CD4-positive, alpha-beta T cell treated with Interleukin-4 for 4 hours (primary cell): ENCODE data around the gene EXOC2.

Experiments
- DNase-seq: peaks from one replicate; pipeline ENCODE4 v3.0.0-alpha.2; 2020

Gene EXOC2

DNA sequence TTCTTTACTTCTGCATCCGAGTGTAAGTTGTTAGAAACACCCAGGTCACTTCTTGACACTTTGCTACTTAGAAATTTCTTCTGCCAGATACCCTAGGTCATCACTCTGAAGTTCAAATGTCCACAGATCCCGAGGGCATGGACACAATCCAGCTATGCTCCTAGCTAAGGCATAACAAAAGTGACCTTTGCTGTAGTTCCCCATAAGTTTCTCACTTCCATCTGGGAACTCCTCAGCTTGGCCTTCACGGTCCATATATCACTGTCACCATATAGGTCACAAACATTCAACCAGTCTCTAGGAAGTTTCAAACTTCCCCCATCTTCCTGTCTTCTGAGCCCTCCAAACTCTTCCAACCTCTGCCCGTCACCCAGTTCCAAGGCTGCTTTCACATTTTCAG is 236.1 kb downstream of the EXOC2 start:
- DNase-seq: no peak

DNA sequence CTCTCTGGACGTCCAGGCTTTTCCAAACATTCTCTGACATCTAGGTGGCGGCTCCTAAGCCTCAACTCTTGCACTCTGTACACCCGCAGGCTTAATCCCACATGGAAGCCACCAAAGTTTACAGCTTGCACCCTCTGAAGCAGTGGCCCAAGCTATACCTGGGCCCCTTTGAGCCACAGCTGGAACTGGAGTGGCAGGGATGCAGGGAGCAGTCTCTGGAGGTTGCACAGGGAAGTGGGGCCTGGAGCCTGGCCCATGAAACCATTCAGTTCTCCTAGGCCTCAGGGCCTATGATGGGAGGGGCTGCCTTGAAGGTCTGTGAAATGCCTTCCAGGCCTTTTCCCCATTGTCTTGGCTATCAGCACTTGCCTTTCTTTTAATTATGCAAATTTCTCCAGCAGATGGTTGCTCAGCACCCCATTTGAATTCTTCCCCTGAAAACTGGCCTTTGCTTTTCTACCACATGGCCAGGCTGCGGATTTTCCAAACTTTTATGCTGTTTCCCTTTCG is 236.5 kb downstream of the EXOC2 start:
- DNase-seq: no peak

DNA sequence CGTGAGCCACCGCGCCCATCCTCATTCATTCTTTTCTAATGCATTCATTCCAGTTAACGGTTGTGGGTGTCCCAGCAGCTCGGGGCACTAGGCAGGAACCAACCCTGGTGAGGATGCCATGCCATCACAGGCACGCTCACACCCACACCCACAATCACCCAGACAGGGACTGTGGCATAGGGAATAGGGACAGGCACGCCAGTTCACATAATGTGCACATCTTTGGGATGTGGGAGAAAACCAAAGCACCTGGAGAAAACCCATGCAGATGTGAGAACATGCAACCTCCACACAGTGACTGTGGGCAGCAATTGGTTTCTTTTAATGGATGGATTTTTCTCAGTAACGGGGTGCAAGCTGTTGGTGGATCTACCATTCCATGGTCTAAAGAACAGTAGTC is 237.1 kb downstream of the EXOC2 start:
- no peak for DNase-seq

DNA sequence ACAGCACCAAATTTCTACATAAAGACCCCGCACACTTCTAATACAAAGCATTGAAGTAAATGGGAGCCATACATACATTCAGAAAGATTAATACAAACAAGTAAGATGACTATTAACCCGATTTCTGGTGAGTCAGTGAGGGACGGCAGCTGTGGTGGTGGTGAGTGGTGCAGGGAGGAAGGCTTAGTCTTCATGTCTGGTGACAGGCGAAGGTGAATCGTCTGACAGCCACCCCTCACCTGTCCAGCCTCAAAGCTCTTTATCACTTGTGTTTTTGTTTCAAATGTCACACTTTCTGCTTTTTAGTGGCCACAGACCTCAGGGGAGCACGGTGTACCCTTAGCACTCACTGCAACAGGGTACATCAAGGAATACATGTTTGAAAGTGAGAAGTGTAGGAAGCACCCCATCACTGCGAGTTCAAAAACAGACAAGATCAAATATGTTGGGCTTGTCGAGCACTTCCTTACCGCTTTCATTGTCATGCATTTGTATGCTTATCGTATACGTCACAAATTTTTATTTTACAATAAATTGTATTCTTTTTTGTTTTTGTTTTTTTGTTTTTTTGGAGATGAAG is 237.8 kb downstream of the EXOC2 start:
- peak; percentile 28 for DNase-seq

DNA sequence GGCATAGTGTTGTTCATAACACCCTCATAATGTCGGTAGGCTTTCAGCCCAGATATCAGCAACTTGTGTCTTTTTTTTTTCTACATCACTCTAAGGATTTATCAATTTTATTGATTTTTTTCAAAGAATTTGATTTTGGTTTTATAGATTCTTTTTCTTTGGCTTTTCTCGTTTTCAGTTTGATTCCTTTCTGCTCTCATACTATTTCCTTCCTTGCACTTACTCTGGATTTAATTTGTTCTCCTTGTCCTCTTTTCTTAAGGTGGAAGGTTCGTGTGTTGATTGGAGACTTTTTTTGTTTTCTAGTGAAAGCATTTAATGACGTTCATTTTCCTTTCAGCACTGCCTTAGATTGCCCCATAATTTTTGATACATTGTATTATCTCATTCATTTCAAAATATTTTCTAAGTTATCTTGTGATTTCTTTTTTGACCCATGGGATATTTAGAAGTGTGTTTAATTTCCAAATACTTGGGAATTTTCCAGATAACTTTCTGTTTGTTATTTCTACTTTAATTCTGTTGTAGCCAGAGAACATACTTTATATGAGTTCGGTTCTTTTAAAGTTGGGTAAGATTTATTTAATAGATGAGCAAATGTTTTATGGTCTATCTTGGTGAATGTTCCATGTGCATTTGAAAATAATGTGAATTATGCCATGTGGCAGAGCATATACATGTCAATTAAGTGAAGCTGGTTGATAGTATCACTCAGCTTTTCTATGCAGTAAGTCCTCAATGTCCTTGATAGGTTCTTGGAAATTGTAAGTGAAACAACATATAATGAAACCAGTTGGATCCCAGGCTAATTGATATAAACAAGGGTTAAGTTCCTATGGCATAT is 238.6 kb downstream of the EXOC2 start:
- no peak for DNase-seq

DNA sequence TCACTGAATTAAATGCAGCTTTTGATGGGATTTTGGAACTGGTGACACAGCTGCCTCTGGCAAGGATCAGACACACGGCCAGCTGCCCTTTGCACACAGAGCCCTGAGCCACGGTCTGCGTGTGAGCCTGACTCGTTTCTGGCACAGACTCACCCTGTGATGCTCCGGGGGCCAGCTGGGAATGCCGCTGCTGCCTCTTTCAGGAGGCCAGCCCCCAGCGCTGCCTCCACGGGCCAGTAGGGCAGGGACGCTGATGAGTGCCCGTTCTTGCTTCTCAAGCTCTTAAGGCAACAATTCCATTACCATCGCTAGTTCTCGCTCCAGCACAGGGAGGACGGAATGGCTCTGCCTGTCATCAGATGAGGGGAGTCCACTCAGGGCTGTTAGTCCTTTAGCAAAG is 239.8 kb downstream of the EXOC2 start:
- DNase-seq: no peak

DNA sequence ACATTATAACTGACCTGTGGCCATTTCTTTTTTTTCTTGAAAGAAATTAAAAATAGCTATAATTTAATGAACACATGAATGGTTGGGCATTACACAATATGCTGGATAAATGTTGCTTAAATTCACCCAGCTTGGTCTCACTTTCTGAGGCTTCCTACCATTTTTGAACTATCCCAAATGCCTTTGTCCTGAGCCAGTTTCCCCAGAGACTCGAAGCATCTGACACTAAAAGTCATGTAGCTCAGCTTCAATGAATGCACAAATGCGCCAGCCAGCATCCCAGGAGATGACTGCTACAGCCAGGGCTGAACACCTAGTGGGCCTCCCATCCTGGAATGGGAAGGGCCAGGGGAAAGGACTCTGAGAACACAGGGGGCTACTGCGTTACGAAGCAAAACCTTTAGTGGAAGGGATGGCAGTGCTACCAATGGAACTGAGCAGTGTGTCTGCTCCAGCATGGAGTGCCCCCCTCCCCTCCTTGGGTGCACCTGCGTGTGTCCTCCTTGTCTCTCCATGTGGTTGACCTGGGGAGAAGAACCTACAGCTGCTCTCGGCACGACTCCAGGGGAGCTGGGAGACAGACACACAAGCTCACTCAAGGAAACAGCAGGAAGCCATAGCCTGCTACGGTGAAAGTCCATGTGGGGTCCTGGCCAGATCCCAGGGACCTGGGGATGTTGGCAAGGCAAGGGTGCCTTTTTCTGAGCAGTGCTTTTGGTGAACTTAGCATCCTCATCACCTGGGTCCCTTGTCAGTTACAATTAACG is 240.5 kb downstream of the EXOC2 start:
- DNase-seq: no peak

DNA sequence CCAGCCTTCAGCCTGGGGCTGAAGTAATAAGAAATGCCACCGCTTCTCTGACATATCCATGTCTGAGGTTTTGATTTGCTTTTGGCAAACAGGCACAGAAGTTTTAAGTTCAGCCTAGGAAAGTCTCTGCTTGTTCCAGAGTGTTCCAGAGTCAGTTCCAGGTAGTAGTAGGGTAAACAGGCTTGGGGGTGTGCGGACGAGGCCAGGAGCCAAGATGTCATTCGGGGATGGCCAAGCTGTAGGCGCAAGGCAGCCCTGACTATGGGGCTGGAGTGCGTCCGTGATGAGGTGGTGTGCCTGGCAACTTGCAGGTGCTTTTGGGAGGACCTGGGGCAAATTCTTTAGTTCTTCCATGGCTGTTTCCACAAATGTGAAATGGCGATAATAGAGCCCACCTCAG is 241.1 kb downstream of the EXOC2 start:
- no peak for DNase-seq

DNA sequence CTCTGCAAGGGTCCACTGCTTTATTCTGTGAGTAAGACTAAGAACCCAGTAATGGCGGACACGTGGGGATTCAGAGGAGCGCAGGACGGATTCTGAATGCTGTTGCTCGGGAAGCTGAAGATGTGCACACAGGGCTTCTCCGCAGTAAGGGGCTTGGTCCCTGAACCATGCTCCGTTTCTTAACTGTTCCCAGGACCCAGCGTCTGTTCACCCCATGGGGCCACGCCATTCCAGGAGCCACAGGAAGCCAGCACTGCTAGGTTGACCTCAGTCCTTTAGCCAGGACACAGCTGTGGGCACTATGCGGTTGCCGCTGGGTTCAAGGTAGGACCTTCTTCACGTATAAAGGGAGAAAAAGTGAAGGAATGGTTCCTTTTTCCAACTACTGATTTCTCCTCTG is 241.6 kb downstream of the EXOC2 start:
- no peak for DNase-seq

DNA sequence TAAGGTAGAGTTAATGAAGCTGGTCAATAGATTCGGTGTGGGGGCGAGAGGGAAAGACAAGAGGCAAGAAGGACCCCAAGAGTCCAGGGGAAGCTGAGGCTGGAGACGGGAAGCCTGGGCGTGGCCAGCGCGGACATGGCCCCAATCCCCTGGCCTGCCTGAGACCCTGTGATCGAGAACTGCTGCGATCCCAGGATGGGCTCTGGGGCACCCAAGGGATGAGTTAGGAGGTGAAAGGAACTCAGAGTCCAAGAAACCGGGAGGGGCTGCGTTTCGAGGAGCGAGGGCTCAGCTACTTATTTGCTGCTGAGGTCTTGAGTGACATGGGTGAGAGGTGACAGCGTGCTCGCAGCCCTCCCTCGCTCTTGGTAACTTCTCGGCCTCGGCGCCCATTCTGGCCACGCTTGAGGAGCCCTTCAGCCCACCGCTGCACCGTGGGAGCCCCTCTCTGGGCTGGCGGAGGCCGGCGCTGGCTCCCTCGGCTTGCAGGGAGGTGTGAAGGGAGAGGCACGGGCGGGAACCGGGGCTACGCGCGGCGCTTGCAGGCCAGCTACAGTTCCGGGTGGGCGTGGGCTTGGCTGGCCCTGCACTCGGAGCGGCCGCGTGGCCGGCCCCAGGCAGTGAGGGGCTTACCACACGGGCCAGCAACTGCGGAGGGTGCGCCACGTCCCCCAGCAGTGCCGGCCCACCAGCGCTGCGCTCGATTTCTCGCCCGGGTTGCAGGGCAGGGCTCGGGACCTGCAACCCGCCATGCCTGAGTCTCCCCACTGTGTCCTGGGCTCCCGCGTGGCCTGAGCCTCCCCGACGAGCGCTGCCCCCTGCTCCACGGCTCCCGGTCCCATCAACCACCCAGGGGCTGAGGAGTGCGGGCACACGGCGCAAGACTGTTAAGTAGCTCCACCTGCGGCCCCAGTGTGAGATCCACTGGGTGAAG is 243.2 kb downstream of the EXOC2 start:
- DNase-seq: no peak

DNA sequence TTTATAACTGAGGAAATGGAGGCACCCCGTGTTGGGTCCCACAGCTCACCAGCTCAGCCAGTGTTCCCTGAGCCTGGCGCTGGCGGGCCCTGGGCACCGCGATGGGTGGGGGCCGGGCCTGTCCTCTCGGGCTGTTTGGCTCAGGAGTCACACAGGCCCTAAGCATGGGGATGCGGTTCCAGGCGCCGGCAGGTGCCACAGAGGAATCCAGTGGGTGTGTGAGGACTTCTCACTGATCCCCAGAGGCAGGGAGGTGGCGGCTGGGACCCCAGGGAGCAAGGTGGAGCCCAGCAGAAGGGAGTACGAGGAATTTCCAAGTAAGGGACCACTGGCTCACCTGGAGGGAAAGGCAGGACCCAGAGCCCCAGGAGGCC is 243.9 kb downstream of the EXOC2 start:
- no peak for DNase-seq

DNA sequence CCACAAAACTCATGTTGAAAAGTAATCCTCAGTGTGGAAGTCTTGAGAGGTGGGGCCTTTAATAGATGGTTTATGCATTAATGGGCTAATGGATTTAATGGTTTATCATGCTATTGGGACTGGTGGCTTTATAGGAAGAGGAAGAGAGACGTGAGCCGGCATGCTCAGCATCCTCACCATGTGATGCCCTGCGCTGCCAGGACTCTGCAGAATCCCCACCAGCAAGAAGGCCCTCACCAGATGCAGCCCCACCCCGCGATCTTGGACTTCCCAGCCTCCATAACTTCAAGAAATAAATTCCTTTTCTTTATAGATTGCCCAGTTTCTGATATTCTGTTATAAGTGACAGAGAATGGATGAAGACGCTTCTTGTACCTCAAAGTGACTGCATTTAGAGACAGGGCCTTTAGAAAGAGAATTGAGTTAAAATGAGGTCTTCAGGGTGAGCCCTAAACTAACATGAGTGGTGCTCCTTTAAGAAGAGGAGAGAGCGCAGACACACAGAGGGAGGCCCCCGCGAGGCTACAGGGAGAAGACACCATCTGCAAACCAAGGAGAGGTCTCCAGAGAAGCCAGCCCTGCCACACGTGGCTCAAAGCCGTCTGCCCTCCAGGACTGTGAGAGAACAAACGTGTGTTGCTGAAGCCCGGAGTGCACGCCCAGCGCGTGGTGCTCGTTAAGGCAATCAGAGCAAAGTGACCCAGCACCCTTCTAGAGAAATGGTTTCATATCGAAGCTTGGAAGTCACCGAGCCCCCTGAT is 244.5 kb downstream of the EXOC2 start:
- DNase-seq: no peak

DNA sequence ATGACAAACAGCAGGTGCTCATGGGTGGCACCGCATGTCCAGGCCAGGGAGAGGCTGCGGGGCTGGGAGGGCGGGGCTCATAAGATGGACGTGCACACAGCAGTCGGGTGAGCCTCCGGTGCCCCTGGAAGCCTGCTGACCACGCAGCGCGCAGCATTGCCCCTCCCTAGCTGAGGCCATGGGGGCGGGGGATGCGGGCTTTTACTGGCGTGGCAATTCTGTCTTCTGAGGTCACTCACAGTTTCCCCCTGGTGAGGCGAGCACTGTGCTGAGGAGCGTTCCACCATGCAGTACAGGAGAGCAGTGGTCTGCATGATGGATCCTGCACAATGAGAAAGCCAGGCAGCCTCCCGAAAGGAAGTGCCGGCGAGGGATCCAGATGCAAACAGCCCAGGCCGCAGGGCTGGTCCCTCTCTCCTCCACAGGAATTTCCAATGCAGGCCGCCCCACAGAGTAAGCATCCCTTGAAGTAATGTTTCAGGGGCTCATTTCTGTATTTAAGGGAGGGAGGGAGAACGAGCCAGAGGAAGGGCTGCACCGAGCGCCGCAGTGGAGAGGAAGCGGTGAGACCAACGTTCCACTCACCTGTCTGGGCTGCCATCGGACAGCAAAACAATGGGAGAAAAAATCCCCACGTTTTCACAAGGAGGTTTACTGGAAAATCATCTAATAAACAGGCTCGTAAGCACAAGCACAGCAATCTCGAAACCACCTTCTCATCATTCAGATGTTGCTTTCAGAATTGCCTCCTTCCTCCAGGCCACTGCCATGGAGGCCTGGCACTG is 245.4 kb downstream of the EXOC2 start:
- DNase-seq: peak; percentile 18

DNA sequence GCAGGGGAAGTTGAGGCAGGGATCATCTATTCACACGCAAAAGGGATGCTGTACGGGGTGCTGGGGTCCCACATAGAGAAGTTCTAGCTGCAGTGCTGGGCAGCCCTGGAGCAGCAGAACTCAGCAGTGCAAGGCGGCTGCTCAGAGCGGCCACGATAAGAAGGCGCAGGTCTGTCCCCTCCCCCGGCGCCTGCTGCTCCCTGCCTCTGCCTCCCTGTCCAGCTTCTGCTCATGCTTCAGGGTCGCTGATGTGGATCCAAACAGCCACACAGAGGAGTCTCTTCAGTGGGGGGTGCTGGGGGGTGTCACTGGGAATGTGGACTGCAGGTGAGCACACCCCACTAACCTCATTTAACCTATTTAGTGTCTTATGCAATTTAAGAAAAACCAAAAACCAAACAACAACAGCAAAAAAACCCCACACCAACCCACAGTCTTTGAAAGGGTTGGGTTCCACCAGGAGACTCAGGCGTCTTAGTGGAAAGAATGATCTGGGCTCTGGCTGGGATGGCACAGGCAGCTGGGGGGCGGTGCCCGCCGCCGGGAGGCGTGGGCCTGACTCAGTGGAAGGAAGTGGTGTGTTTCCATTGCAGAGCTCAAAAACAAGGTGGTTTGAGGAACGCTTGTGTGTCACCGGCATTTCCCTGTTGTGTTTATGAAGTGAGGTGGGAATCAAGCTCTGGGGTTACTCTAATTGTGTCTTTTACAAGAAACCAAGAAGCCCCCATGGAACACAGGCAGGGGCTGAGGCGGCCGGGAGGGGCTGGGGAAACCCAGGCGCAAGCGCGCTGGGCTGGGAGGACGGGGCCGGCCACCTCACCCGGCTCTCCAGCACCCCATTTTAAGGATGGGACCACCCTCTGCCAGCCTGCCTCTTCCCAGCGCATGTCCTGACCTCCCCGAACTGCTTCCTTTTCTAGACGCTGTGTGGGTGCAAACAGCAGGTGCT is 246.2 kb downstream of the EXOC2 start:
- peak; percentile 92 for DNase-seq

DNA sequence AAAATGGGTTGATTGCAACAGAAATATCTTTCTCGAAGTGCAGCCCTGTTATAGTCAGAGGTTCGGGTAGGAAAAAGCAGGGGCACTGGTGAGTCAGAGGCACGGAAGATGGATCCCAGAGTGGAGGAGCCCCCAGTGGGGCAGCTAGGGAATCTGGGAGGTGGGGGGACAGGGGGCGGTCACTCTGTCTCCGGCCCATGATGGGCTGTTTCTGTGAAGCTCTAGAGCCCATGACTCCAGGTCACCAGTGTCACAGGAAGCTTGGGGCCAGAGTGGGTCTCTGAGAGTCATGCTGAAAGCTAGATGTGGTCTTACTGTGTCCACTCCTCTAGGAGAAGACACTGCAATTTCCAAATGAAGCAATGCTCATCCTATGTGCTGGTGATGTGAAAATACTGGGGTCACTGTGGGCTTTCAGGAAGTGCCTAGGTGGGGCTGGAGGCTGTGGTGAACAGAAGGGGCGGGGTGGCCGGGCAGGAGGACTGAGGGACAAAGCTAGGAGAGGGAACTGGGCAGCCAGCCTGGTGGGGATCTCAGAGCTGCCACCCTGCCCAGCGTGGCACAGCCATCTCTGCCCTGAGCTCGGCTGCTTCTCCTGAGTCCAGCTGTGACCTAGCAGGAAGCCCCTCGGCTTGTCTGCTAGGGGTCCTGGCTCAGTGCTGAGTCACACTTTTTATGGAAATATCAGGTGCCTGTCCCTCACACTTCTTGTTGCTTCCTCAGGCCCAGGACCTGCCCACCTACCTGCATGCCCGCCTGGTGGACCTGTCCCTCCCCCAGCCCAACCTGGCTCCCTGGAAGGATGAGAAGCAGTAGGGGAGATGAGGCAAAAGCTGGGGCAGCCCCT is 247.1 kb downstream of the EXOC2 start:
- no peak for DNase-seq

DNA sequence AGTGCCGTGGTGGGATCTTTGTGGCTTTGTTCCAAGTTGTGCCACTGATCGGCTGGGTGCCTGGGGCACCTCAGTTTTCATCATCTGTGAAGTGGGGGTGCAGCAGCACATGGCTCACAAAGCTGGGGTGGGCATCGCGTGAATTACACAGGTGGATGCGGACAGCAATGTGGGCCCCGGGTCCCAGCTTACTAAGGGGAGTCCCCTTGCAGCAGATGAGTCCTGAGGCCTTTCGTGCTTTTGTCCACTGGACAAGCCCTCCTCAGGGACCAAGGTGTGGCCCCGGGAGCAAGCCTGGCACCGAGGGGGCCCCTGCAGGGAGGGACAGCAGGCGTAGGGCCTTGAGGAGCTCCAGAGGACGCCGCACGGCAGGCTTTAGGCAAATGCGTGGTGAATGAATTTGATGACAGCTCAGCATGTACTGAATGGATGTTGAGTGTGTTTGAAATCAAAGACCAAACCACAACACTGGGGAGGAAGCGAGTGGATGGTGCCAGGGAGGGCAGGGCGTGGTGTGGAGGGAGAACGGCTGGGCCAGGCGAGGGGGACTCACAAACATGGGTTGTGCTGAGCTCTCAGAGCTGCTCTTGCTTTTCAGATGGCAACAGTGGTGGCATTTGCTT is 248.2 kb downstream of the EXOC2 start:
- DNase-seq: peak; percentile 71

DNA sequence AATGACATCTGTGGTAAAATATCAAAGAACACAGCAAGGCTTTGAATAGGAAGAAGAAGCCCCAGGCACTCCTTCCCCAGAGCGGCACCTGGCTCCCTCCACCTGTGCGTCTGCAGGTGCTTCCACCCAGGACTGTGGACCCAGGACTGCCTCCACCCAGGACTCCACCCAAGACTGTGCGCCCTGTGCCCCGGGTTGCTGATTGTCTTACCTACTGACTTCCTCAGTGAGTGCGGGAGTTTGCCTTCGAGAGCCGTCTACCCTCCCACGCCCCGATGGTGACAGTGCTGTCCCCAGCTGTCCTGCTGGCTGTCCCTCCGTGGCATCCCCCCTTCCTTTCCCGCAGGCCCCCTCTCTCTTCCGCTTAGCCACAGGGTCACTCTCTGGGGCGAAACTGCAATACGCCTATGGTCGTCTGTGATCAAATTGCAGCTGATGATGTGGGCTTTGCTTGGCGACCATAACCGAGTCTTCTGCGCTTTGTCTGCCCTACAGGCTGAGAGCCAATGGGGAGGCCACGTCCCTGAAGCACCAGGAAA is 249.2 kb downstream of the EXOC2 start:
- DNase-seq: no peak
